GM18867 (cell line): Measurements from ENCODE around the gene ERF.
A peak's percentile ranks its signal among the peaks of the same experiment; 100 is the strongest.

ENCODE experiments used
- ATAC-seq: cut with Tn5 transposase; IDR thresholded peaks from one replicate; pipeline ENCODE4 v1.9.1; 2021; ENCODE audit warnings: mild to moderate bottlenecking, moderate library complexity; ENCODE audit not compliant: unreplicated experiment

Gene ERF

GRCh38 chr19:42217520-42218437 is 37.1 kb downstream of the ERF start, which contains the start of gene DEDD2:
TSS of gene DEDD2 (minus strand) at chr19:42217677. CDS start at chr19:42217007, 670 bp downstream.
- peak; percentile 71 for ATAC-seq

DNA sequence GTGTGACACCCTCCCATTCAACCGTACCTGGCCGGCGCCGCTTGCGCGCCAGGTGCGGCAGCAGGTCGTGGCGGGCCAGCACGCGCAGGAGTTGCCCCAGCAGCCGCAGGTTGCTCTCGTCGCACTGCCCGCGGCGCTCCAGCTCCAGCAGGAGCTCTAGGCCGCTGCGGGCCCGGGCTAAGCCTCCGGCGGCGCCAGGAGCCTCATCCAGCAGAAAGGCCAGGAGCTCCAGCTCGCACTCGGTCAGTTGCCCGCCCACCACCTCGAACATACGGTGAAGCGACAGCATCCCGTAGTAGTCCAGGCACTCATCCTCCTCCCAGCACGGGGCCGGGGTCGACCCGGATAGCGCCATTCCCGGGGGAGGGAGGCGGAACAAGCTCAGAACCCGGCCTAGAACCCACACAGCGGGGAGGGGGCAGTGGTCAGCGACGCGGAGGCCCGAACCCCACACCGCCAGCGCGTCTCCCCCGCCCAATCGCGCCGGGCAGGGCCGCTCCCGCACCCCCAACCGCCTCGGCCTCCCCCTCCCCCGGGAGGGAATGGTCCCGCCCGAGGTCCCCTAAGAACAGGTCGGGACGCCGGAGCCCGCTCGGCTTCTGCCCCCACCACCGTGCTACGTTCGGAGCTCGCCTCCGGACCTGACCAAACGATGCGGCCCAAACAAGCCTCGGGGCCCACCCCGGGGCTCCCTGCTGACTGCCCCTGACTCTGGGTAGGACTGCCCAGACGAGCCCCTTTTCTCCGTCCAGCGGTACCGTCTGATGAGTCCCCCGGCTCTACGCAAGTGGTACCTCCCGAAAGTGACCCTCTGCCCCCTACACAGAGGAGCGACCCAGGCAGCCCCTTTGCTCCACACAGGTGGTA is 38.0 kb downstream of the ERF start:
- ATAC-seq = no peak

DNA sequence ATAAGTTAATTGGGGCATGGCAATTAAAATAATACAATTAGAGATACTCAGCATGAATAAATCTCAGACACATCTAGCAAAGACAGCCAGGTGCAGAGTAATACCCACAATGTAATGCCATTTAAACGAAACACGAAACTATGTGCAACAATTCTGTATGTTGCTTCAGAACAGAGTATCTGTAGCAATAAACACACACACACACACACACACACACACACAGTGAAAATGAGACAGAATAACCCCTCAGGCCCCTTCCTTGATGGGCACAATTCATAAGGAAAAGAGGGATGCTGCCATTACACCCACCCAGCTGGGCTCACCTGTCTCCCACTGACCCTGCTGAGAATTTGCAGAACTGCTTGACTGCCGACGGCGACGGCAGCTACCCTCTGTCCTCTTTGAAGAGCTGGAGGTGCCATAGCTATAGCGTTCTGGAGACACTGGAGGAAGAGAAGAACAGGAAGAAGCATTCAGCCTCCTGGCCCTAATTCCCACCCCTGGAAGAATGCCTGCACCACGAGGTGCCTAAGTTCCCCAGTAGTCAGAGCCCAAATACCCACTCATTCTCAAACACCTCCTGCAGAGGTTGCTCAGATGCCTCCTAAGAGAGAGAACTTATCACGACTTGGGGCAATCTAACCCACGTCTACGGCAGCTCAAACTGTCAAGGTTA is 40.0 kb downstream of the ERF start:
- ATAC-seq = no peak

DNA sequence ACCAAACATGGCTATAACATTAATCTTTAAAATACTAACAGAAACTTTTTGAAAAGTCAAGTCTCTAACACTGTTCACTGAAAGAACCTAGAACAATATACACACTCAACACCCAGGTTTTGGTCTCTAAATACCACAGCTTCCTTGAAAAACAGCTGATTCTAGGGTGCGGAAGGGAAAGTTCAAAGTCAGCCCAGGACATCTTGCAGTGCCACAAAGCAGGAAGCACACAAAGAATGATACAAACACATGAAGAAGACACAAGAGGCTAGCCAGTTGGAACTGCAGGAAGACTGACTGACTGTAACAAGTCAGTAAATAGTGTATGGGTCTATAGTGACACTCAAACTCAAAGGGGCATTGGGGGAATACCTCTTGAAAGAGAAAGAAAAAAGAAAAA is 42.0 kb downstream of the ERF start:
- no peak for ATAC-seq

DNA sequence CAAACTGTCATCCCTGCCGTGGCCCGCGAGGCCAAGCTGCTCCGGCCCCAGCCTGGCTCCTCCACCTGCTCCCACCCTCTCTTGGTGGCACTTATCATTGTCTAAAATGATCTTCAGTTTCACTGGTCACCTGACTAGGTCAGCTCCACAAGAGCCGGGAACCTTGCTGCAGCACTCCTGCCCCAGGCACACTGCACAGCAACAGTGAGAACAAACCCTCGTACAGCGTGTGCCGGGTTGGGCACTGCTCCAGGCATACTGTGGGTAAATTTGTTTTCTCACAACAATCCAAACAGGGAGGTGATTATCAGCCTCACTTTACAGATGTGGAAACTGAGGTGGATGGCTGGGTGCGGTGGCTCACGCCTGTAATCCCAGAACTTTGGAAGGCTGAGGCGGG is 46.3 kb downstream of the ERF start:
- no peak for ATAC-seq

- ATAC-seq = no peak
These were observed 47.1 kb downstream of the ERF start for GRCh38 chr19:42207767-42208271.

DNA sequence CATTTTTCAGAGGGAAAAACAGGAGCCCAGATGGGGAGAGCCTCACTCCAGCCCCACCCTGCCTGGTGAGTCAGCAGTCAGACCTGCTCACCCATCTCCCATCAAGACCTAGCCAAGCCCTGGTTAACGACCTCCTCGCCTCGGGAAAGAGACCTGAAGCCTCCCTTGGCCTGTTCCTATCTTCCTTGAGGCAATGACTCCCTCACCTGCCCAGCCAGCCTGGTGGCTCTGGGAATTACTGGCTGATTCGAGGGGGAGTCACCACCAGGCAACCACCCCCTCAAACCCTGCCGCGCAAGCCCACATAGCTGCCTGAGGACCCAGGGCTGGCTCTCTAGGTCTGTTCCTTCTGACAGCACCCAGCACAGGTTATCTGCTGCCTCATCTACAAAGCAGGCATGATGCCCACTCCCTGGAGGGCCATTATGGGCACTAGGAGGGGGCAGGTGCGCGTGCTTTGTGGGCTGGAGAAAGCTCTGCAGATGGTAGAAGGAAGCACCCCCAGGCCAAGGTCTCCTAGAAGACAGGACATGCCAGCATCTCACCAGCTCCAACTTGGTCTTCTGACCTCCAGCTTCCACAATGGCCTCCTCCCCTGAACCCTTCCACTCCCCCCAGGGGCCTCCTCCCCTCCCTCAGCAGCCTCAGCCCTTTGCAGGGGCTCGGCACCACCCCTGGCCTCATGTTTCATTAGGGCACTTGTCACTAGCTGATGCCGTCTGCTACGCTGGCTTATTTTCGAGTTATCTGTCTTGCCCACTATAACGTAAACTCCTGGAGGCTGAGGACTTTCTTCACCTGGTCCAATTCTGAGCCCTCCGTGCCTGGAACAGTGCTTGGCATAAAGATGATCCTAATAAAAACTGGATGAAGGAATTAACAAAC is 47.8 kb downstream of the ERF start:
- no peak for ATAC-seq

DNA sequence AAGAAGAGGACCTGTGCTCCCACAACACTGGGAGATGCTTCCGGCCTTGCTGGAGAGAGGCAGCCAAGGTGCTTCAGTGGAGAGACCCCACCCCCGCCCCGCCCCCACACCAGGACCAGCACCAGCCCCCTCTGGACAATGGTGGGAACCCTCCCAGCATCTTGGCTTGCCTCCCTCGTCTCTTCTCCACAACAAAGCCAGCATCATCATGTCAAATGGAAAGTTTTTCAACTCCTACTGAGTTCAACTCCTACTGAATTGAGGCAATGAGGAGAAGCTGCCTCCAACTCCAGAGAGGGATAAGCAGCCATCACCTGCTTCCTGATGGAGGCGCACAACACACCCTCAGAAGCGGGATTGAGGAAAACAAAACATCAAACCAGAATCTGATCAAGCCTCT is 50.3 kb downstream of the ERF start:
- no peak for ATAC-seq

- ATAC-seq = no peak
These were observed 51.2 kb downstream of the ERF start for GRCh38 chr19:42203700-42204099.

GRCh38 chr19:42202290-42202880 is 52.5 kb downstream of the ERF start:
- no peak for ATAC-seq

GRCh38 chr19:42201489-42202289 is 53.2 kb downstream of the ERF start:
- ATAC-seq = peak; percentile 42

DNA sequence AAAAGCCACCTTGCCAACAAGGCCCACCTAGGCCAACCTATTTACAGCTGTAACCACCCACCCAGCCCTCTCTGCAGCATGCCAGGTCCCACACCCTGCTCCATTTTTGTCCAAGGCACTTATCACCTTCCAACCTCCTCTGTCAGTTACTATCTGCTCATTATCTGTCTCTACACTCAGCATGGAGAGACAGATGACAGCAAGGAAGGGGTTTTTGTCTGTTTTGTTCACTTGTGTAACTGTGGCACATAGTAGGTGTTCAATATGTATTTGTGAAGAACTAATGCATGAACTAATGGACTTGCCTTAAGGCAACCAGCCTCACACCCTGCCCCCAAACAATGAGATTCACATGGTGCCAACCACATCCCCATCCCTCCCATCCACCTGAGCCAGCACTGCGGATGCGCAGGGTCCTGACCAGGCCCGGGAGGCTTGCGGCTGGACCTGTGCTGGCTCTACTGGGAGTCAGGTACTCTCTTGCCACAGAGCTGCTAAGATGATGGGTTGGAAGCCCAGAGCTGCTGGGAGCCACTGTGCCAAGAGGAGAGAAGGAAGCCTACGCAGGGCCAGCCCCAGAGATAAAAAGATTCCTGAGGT is 54.7 kb downstream of the ERF start:
- ATAC-seq = no peak

DNA sequence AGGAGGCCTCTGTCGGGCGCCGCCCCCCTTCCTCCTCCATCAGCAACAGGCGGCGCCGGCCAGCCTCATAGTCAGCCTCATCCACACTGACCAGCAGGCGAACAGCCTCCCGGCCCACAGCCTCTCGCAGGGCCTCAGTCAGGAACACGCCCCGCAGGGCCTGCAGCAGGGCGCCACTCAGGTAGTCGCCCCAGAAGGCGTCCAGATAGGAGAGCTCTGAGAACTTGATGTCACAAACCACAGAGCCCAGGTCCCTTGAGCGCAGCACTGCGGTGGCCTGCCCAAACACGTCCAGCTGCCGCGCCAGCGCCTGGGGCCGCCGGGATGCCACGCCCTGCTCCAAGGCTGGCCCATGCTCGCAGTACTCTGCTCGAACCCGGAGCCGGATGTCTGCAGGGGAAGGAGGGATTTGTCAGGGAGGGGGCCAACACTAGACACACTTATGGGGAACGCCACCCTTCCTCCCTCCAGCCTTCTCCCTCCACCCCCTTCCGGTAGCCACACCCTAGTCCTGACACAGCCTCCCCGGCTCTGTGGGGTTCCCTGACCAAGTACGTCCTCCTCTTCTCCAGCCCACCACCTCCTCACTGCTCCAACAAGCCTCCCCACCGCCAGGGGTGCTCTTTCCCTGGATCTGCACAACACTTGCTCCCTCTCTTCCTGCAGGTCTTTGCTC is 55.4 kb downstream of the ERF start:
- peak; percentile 36 for ATAC-seq

GRCh38 chr19:42198676-42199439 is 56.1 kb downstream of the ERF start:
- peak; percentile 48 for ATAC-seq
